Dendritic cell treated with granulocyte-macrophage colony-stimulating factor and Interleukin-4, amounts not matched to agents 40 ng/mL and 50 ng/mL, for 4 days (primary cell): ENCODE results near the gene CCDC51.

ENCODE experiments used
- H3K27ac Mint-ChIP-seq: one replicate; pipeline ENCODE4 v1.8.0; 2022; ENCODE audit warnings: mild to moderate bottlenecking, mixed read lengths
- H3K27me3 Mint-ChIP-seq: one replicate; pipeline ENCODE4 v1.8.0; 2022; ENCODE audit warnings: mild to moderate bottlenecking, mixed read lengths
- H3K36me3 Mint-ChIP-seq: one replicate; pipeline ENCODE4 v1.8.0; 2022; ENCODE audit warnings: low read depth, mixed read lengths
- H3K4me1 Mint-ChIP-seq: one replicate; pipeline ENCODE4 v1.8.0; 2022; ENCODE audit warnings: low read depth, mixed read lengths
- H3K4me3 Mint-ChIP-seq: one replicate; pipeline ENCODE4 v1.8.0; 2022; ENCODE audit warnings: mild to moderate bottlenecking, moderate library complexity, mixed read lengths
- H3K9me3 Mint-ChIP-seq: one replicate; pipeline ENCODE4 v1.8.0; 2022; ENCODE audit warnings: mixed read lengths
- intact Hi-C: fragments of 100-400 bp; cut with micrococcal nuclease; formaldehyde crosslinking; loops from one replicate; pipeline ENCODE4 v1.15.0; 2022

CCDC51 gene

GRCh38 chr3:48397767-48398681 lies 41.9 kb downstream of the CCDC51 start:
- no peak overlapping the region for H3K27ac Mint-ChIP-seq
- no peak overlapping the region for H3K4me3 Mint-ChIP-seq
- intact Hi-C loops = loop anchor here (10.0 kb wide), 1 partner anchor 123 kb away; no protein-coding TSS in a partner anchor

GRCh38 chr3:48395714-48396113 lies 44.2 kb downstream of the CCDC51 start:
- intact Hi-C loops = loop anchor here (10.0 kb wide), 1 partner anchor 121 kb away; no protein-coding TSS in a partner anchor
- no peak overlapping the region for H3K27ac Mint-ChIP-seq
- no peak overlapping the region for H3K4me3 Mint-ChIP-seq
- H3K4me1 Mint-ChIP-seq = peaks cover 11% of the 10 kb centered on the region
- H3K27me3 Mint-ChIP-seq = no peaks in the 10 kb centered on the region
- H3K36me3 Mint-ChIP-seq = no peaks in the 10 kb centered on the region
- H3K9me3 Mint-ChIP-seq = no peaks in the 10 kb centered on the region

More at GRCh38 chr3:48397767-48398681, 41.9 kb downstream of the CCDC51 start:
- Mint-ChIP-seq H3K36me3 (no peaks in the 10 kb centered on the region), H3K4me1 (peaks cover 11% of the 10 kb centered on the region), H3K27me3 (no peaks in the 10 kb centered on the region), H3K9me3 (no peaks in the 10 kb centered on the region)

- Mint-ChIP-seq H3K27ac (no peak overlapping the region), H3K27me3 (no peaks in the 10 kb centered on the region), H3K36me3 (no peaks in the 10 kb centered on the region), H3K4me3 (no peak overlapping the region), H3K4me1 (peaks cover 11% of the 10 kb centered on the region), H3K9me3 (no peaks in the 10 kb centered on the region)
- intact Hi-C loops = loop anchor here (10.0 kb wide), 1 partner anchor 120 kb away; no protein-coding TSS in a partner anchor
These were observed 45.5 kb downstream of the CCDC51 start for GRCh38 chr3:48394391-48394790.

GRCh38 chr3:48388966-48389365 lies 51.0 kb downstream of the CCDC51 start:
- H3K36me3 Mint-ChIP-seq = no peaks in the 10 kb centered on the region
- intact Hi-C loops = no loop called here
- H3K4me1 Mint-ChIP-seq = no peaks in the 10 kb centered on the region
- H3K4me3 Mint-ChIP-seq = no peak overlapping the region
- no peaks in the 10 kb centered on the region for H3K27me3 Mint-ChIP-seq
- no peak overlapping the region for H3K27ac Mint-ChIP-seq
- no peaks in the 10 kb centered on the region for H3K9me3 Mint-ChIP-seq

- intact Hi-C loops = no loop called here
- Mint-ChIP-seq H3K9me3 (no peaks in the 10 kb centered on the region), H3K4me1 (no peaks in the 10 kb centered on the region), H3K36me3 (no peaks in the 10 kb centered on the region), H3K27ac (no peak overlapping the region), H3K27me3 (no peaks in the 10 kb centered on the region), H3K4me3 (no peak overlapping the region)
These were observed 52.3 kb downstream of the CCDC51 start for GRCh38 chr3:48387634-48388033.
